ENCODE data around the gene FAM216A.
"Not testable (repeated sequence)": the region's sequence is repeated elsewhere in the genome, so short reads cannot be mapped to it uniquely, and the experiment has no call there.

Gene FAM216A

GRCh38 chr12:110468214-110469048, at the start of gene FAM216A, which contains the start of gene GPN3:
TSS of gene FAM216A (plus strand) at chr12:110468845. CDS start at chr12:110468876, 31 bp downstream.
TSS of gene GPN3 (minus strand) at chr12:110468257. CDS start at chr12:110468203, 54 bp downstream.
- peak; percentile 100 for DNase-seq

DNA sequence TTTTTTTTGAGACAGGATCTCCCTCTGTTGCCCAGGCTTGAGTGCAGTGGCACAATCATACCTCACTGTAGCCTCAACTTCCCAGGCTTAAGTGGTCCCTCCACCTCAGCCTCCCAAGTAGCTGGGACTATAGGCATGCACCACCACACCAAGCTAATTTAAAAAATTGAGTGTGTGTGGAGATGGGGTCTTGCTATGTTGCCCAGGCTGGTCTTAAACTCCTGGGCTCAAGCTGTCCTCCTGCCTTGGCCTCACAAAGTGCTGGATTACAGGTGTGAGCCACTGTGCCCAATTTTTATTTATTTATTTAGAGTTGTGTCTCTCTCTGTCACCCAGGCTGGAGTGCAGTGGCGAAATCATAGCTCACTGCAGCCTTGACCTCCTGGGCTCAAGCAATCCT, 48.0 kb upstream of the FAM216A start:
- not testable (repeated sequence) for DNase-seq

GRCh38 chr12:110421159-110421661, 47.4 kb upstream of the FAM216A start:
- no peak for DNase-seq

- no peak for DNase-seq
Measured at GRCh38 chr12:110421701-110422100, 46.9 kb upstream of the FAM216A start.

GRCh38 chr12:110424237-110424636, 44.4 kb upstream of the FAM216A start:
- DNase-seq = no peak

GRCh38 chr12:110426406-110426805, 42.2 kb upstream of the FAM216A start:
- no peak for DNase-seq

DNA sequence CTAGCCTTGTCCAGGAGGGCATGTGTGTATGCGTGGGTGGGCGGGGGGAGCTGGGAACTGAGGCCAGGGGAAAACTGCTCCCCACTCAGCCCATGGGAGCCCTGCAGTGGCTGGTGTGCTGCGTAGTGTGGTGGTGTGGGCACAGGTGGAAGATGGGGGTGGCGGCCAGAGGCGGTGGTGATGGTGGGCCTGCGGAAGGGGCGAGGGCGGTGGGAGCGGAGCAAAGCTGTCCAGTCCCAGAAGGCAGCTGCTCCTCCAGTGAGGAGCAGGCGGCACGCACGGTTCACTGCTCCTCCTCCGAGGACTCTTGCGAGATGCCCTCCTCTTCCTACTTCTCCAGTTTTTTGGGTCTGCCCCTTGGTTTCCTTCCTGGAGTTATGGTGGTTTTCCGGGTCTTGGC, 39.0 kb upstream of the FAM216A start:
- DNase-seq = not testable (repeated sequence)

GRCh38 chr12:110431957-110432587, 36.6 kb upstream of the FAM216A start:
- no peak for DNase-seq

GRCh38 chr12:110436231-110436630, 32.4 kb upstream of the FAM216A start:
- no peak for DNase-seq

GRCh38 chr12:110444455-110444854, 24.2 kb upstream of the FAM216A start:
- DNase-seq = no peak

- peak; percentile 92 for DNase-seq
Measured at GRCh38 chr12:110449799-110450497, 18.7 kb upstream of the FAM216A start, which contains the start of gene ARPC3. TSS of gene ARPC3 (minus strand) at chr12:110450337. CDS start at chr12:110450260, 77 bp downstream.

GRCh38 chr12:110451263-110451662, 17.4 kb upstream of the FAM216A start:
- DNase-seq = no peak

GRCh38 chr12:110453569-110454296, 14.9 kb upstream of the FAM216A start:
- no peak for DNase-seq

DNA sequence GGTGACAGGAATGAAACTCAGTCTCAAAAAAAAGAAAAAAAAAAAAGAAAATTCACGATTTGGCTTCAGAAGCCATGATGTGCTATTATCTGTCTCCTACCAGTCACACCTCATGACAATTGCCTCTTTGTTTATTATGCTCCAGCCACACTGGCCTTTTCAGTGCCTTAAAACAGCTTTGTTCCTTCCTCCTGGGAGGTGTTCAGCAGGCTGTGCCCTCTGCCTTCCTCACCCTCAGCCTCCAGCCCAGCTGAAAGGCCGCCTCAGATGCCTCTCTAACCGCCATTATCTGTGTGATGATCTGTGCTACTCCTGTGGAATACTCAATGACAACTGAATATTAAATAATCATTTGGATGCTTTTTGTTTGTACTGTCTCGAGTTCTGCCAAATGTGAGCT, 9.9 kb upstream of the FAM216A start:
- DNase-seq = no peak

GRCh38 chr12:110461189-110461588, 7.5 kb upstream of the FAM216A start:
- DNase-seq = not testable (repeated sequence)

DNA sequence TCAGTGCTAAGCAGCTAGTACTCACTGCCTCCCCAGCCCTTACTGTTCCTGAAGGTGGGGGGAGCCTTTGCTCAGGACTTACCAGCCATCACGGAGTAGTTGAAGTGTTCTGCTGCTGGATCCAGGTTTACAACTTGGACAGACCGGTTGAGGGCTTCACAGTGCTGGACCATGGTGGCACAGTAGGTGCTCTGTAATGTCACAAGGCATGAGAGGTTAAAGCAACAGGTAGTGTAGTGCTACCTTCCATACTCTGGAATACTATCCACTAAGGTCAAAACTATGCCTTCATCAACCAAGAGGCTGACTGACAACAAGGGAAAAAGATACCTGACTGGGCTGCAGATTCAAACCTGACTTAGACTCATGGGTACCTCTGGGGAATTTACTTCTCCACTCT, 3.6 kb upstream of the FAM216A start:
- no peak for DNase-seq

- DNase-seq = not testable (repeated sequence)
Measured at GRCh38 chr12:110465765-110466164, 2.9 kb upstream of the FAM216A start.

- DNase-seq = no peak
Measured at GRCh38 chr12:110466791-110467190, 1.9 kb upstream of the FAM216A start.

DNA sequence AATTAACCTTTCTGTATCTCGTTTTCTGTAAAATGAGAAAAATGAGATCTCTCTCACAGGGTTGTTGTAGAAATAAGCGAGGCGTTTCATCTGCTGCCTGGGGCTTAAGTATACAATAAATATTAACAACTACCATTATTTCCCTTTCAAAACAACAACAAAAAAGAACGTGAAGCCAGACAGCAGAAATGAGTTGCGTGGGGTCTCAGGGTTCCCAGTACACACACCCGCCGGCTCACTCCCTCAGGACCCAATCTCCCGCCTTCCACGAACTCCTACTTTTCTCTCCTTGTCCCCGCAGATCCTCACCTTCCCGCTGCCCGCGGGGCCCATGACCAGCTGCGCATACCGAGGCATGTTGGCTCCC, 815 bp upstream of the FAM216A start:
- DNase-seq = no peak

DNA sequence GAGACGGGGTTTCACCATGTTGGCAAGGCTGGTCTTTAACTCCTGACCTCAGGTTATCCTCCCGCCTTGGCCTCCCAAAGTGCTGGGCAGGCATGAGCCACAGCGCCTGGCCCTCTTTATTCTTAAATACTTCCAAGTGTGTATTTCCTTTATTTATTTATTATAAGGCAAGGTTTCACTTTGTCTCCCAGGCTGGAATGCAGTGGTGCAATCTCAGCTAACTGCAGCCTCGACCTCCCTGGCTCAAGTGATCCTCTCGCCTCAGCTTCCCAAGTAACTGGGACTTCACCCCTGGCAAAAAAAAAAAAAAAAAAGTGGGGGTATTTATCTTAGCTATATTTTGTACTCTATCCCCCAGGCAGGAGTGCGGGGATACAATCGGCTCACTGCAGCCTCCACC, 6.8 kb downstream of the FAM216A start:
- no peak for DNase-seq

DNA sequence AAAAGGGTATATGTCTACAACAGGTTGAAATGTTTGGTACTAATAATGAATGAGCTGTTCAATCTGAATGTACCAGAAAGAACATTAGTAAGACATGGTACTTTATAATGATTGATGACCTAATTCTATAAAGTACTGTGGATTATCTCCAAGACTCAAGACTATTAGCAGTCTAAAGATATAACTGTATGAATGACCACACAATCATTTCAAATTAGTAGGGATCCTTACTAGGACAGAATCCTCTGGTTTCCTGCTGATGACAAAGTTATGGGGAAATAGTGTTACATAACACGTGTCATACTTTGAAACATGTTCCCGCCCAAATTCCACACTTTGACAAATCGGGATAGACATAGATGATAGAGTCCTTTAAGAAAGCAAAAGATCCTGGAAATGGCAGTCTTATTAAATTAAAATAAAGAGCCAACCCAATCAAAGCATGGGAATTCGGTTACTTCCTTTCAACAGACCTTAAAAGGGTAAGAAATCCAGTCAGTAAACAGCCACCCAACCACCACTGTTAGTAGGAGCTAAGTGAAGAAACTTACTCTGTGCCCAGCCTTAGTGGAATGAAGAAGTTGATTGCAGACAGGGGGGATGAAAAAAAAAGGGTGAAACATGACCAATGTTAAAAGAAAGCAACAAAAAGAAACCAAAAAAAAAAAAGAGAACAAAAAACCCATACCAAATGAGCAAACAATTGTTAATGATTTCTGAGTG, 30.5 kb downstream of the FAM216A start:
- DNase-seq = no peak

GRCh38 chr12:110501399-110501751, 32.7 kb downstream of the FAM216A start:
- peak; percentile 31 for DNase-seq
